ENCODE data around the gene IMMP1L. TPM values are rescaled to one million over a fixed set of nuclear protein-coding genes. Genes with fewer than 3 reads are reported as not detected.
"Not testable (repeated sequence)": the region's sequence is repeated elsewhere in the genome, so short reads cannot be mapped to it uniquely, and the experiment has no call there.

The IMMP1L gene
- total RNA-seq, 1 experiment from 2014 or later, result 31.4 TPM

DNA sequence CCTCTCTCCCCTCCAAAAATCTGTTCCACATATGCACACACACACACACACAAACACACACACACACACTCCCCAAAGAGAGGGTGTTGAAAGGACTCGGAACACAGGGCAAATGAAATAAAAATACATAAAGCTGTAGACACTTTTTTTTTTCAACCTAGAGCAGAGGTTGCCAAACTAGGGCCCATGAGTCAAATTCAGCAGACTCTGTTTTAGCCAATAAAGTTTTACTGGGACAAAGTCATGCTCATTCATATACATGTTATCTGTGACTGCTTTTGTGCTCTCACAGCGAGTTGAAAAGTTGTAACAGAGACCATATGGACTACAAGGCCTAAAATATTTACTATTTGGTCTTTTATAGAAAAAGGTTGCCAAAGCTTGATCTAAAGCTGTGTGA is 8.9 kb downstream of the IMMP1L start:
- no TSS peak for BruUV-seq (replicated peaks)
- H3K9ac ChIP-seq (ENCODE audit: low read length), result no peak overlapping the region
- H3K9me3 ChIP-seq (ENCODE audit: low read length), result no peaks in the 10 kb centered on the region
- no peak overlapping the region for H3K4me3 ChIP-seq (ENCODE audit: low read length)
- H4K20me1 ChIP-seq (ENCODE audit: low read length), result no peaks in the 10 kb centered on the region
- H3K4me1 ChIP-seq (ENCODE audit: insufficient read depth, low read length), result no peaks in the 10 kb centered on the region
- H3F3A ChIP-seq (ENCODE audit: low read length, unreplicated experiment), result no peaks in the 10 kb centered on the region
- H3K27ac ChIP-seq (ENCODE audit: low read length), result no peak overlapping the region
- no peaks in the 10 kb centered on the region for H3K9me2 ChIP-seq (replicated peaks; ENCODE audit: low read length)
- peaks cover 87% of the 10 kb centered on the region for H3K79me2 ChIP-seq (ENCODE audit: low read length)
- peak; percentile 37 for ATAC-seq
- ChIA-PET CTCF (no interaction called here), POLR2A (ENCODE audit: unreplicated experiment) (no interaction called here)
- peaks cover 8% of the 10 kb centered on the region; the same call in 1 of the 2 replicates for H3K36me3 ChIP-seq (ENCODE audit: low read depth, low read length)
- no peak for TF ChIP-seq EZH2phosphoT487 (IDR thresholded peaks at IDR 0.05; ENCODE audit: borderline replicate concordance, low read length)
- TF ChIP-seq, protein P1, sequence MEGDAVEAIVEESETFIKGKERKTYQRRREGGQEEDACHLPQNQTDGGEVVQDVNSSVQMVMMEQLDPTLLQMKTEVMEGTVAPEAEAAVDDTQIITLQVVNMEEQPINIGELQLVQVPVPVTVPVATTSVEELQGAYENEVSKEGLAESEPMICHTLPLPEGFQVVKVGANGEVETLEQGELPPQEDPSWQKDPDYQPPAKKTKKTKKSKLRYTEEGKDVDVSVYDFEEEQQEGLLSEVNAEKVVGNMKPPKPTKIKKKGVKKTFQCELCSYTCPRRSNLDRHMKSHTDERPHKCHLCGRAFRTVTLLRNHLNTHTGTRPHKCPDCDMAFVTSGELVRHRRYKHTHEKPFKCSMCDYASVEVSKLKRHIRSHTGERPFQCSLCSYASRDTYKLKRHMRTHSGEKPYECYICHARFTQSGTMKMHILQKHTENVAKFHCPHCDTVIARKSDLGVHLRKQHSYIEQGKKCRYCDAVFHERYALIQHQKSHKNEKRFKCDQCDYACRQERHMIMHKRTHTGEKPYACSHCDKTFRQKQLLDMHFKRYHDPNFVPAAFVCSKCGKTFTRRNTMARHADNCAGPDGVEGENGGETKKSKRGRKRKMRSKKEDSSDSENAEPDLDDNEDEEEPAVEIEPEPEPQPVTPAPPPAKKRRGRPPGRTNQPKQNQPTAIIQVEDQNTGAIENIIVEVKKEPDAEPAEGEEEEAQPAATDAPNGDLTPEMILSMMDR (conservative IDR thresholded peaks at IDR 0.05; ENCODE audit: low read depth, low read length), result no peak
- TF ChIP-seq EZH2 (IDR thresholded peaks at IDR 0.05; ENCODE audit: low read length, unreplicated experiment), result no peak
- no peak overlapping the region for H3K4me2 ChIP-seq (ENCODE audit: low read length)
- peak; percentile 24 for DNase-seq
- H3K27me3 ChIP-seq (ENCODE audit: low read length), result no peaks in the 10 kb centered on the region
- no peak overlapping the region for H2AFZ ChIP-seq (ENCODE audit: low read length)
- intact Hi-C loops (cut with micrococcal nuclease), result no loop called here

DNA sequence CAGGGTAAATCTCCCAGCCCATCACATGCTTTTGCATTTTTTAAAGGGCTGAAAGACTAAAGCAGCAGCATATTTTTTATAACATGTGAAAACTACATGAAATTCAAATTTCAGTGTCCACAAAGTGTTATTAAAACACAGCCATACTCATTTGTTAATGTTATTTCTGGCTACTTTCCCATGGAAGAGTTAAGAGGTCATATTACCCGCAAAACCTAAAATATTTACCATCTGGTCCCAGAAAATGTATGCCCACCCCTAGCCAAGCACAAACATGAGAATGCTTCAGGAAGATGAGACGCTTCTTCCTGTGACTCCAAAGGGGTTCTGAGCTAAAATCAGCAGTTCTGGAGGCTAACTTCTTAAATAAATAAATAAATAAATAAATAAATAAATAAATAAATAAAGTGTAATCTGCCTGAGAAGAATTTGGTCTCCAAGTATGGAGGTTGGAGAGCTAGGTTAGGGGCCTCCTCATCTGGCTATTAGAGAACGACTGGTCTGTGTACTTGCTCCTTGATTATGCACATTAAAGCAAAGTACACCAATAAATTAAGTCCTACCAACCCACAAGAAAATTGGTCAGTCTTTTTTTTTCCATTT is 9.7 kb downstream of the IMMP1L start:
- no peaks in the 10 kb centered on the region for H3K9me3 ChIP-seq (ENCODE audit: low read length)
- peaks cover 4% of the 10 kb centered on the region; the same call in 1 of the 2 replicates for H3K36me3 ChIP-seq (ENCODE audit: low read depth, low read length)
- no peak overlapping the region for H3K4me3 ChIP-seq (ENCODE audit: low read length)
- H4K20me1 ChIP-seq (ENCODE audit: low read length), result no peaks in the 10 kb centered on the region
- no peaks in the 10 kb centered on the region for H3K9me2 ChIP-seq (replicated peaks; ENCODE audit: low read length)
- H3K79me2 ChIP-seq (ENCODE audit: low read length), result peaks cover 82% of the 10 kb centered on the region
- ATAC-seq, result no peak
- intact Hi-C loops (cut with micrococcal nuclease), result no loop called here
- no peak for DNase-seq
- POLR2A ChIA-PET (ENCODE audit: unreplicated experiment), result no interaction called here
- no peaks in the 10 kb centered on the region for H3K4me1 ChIP-seq (ENCODE audit: insufficient read depth, low read length)
- no peak overlapping the region for H3K4me2 ChIP-seq (ENCODE audit: low read length)
- H3K27ac ChIP-seq (ENCODE audit: low read length), result no peak overlapping the region
- no TSS peak for BruUV-seq (replicated peaks)
- TF ChIP-seq EZH2phosphoT487 (IDR thresholded peaks at IDR 0.05; ENCODE audit: borderline replicate concordance, low read length) (no peak), EZH2 (IDR thresholded peaks at IDR 0.05; ENCODE audit: low read length, unreplicated experiment) (no peak)
- TF ChIP-seq, protein P1 (conservative IDR thresholded peaks at IDR 0.05; ENCODE audit: low read depth, low read length), result no peak
- H2AFZ ChIP-seq (ENCODE audit: low read length), result no peak overlapping the region
- no peak overlapping the region for H3K9ac ChIP-seq (ENCODE audit: low read length)
- no peaks in the 10 kb centered on the region for H3K27me3 ChIP-seq (ENCODE audit: low read length)
- CTCF ChIA-PET, result no interaction called here
- no peaks in the 10 kb centered on the region for H3F3A ChIP-seq (ENCODE audit: low read length, unreplicated experiment)

- POLR2A ChIA-PET (ENCODE audit: unreplicated experiment); CTCF ChIA-PET; BruUV-seq (replicated peaks): not testable (repeated sequence)
These were observed 15.7 kb downstream of the IMMP1L start for GRCh38 chr11:31493762-31494161.

More at GRCh38 chr11:31493762-31494161, 15.7 kb downstream of the IMMP1L start:
- H3K36me3 ChIP-seq (ENCODE audit: low read depth, low read length); ATAC-seq; H3K4me2 ChIP-seq (ENCODE audit: low read length); H3K9ac ChIP-seq (ENCODE audit: low read length); H3F3A ChIP-seq (ENCODE audit: low read length, unreplicated experiment); H4K20me1 ChIP-seq (ENCODE audit: low read length); H3K27me3 ChIP-seq (ENCODE audit: low read length); H3K9me3 ChIP-seq (ENCODE audit: low read length); H3K9me2 ChIP-seq (replicated peaks; ENCODE audit: low read length); H2AFZ ChIP-seq (ENCODE audit: low read length); DNase-seq; H3K27ac ChIP-seq (ENCODE audit: low read length); H3K4me3 ChIP-seq (ENCODE audit: low read length); H3K4me1 ChIP-seq (ENCODE audit: insufficient read depth, low read length); intact Hi-C loops (cut with micrococcal nuclease): not testable (repeated sequence)
- peaks cover 31% of the 10 kb centered on the region for H3K79me2 ChIP-seq (ENCODE audit: low read length)
